Fibroblast of lung (primary cell): Measurements from ENCODE around the gene CHKA. TPM values are rescaled to one million over a fixed set of nuclear protein-coding genes. Genes with fewer than 3 reads are reported as not detected.

ENCODE experiments used
- DNase-seq, 2 donors: peaks; one replicate each; pipeline versions ENCODE4 v3.0.0 to v3.0.0-alpha.2; 2010; ENCODE audit warnings: low read depth in 2 of 2
- H2AFZ ChIP-seq: 2 replicates; pipeline ENCODE4 v1.5.1; 2012; ENCODE audit warnings: low read length, control low read depth, inconsistent platforms
- H3K27ac ChIP-seq: 2 replicates; pipeline ENCODE4 v1.5.1; 2011; ENCODE audit warnings: low read length, control low read depth; ENCODE audit not compliant: insufficient read depth
- H3K27me3 ChIP-seq: 2 replicates; pipeline ENCODE4 v1.5.1; 2011; ENCODE audit warnings: mild to moderate bottlenecking, low read length; ENCODE audit not compliant: control insufficient read depth, insufficient read depth
- H3K36me3 ChIP-seq: 2 replicates; pipeline ENCODE4 v1.5.1; 2011; ENCODE audit warnings: low read length; ENCODE audit not compliant: control insufficient read depth, insufficient read depth
- H3K4me1 ChIP-seq: 2 replicates; pipeline ENCODE4 v1.5.1; 2011; ENCODE audit warnings: low read length; ENCODE audit not compliant: control insufficient read depth, insufficient read depth; ENCODE audit errors: extremely low read depth
- H3K4me2 ChIP-seq: 2 replicates; pipeline ENCODE4 v1.5.1; 2011; ENCODE audit warnings: low read length, control low read depth; ENCODE audit not compliant: insufficient read depth; ENCODE audit errors: extremely low read depth
- H3K4me3 ChIP-seq, 4 experiments: fragments of 200-600 bp in 1 of 4; sonication (generic) in 1 of 4; replicated peaks in 1 of 4; 2 replicates each; pipeline ENCODE4 v1.5.1; 2011 to 2016; ENCODE audit warnings: low read length in 4 of 4, low read depth in 3 of 4, mild to moderate bottlenecking in 3 of 4, control low read depth in 2 of 4, inconsistent platforms in 1 of 4, mixed read lengths in 1 of 4; ENCODE audit not compliant: insufficient read depth in 1 of 4; ENCODE audit errors: control extremely low read depth in 1 of 4
- H3K79me2 ChIP-seq: 2 replicates; pipeline ENCODE4 v1.5.1; 2012; ENCODE audit warnings: mild to moderate bottlenecking, low read length, inconsistent platforms; ENCODE audit not compliant: control insufficient read depth, insufficient read depth
- H3K9ac ChIP-seq: 2 replicates; pipeline ENCODE4 v1.5.1; 2011; ENCODE audit warnings: mild to moderate bottlenecking, low read length, control low read depth; ENCODE audit not compliant: insufficient read depth
- H3K9me3 ChIP-seq: 2 replicates; pipeline ENCODE4 v1.5.1; 2012; ENCODE audit warnings: low read depth, low read length; ENCODE audit not compliant: control insufficient read depth, insufficient read depth
- H4K20me1 ChIP-seq: 2 replicates; pipeline ENCODE4 v1.5.1; 2011; ENCODE audit warnings: low read length; ENCODE audit not compliant: control insufficient read depth, insufficient read depth; ENCODE audit errors: extremely low read depth
- CTCF ChIP-seq, 2 donors: IDR thresholded peaks in 1 of 2; conservative IDR thresholded peaks in 1 of 2; 1 replicate in 1 of 2; 2 replicates in 1 of 2; pipeline ENCODE4 v1.5.1; 2011 to 2012; ENCODE audit warnings: low read length in 2 of 2, control low read depth in 1 of 2, inconsistent platforms in 1 of 2, low read depth in 1 of 2, mild to moderate bottlenecking in 1 of 2
- EZH2 ChIP-seq: IDR thresholded peaks from 2 replicates; pipeline ENCODE4 v1.5.1; 2012; ENCODE audit warnings: low read length, control low read depth, mild to moderate bottlenecking; ENCODE audit errors: missing control alignments
- polyA plus RNA-seq, 2 donors: library from polyadenylated mRNA; depleted of rRNA in 1 of 2; stranded (reverse) in 1 of 2; unstranded in 1 of 2; fragments of >200 nt; gene quantifications; 2 replicates each; pipeline ENCODE4 v1.2.1, GENCODE V29; 2011 to 2012; ENCODE audit warnings: missing spikeins in 1 of 2
- total RNA-seq: library from RNA; depleted of rRNA; stranded (reverse); fragments of >200 nt; gene quantifications from 2 replicates; pipeline ENCODE4 v1.2.1, GENCODE V29; 2014

The CHKA gene
- total and polyA plus RNA-seq, 2 donors (not counting 1 experiment from before 2014, with no cell fraction given) = 7.2 to 8.4 TPM

GRCh38 chr11:68148879-68149278 lies 27.7 kb upstream of the CHKA start:
- Histone ChIP-seq H4K20me1 (peaks cover 2% of the 10 kb centered on the region), H3K4me1 (no peaks in the 10 kb centered on the region), H3K36me3 (no peaks in the 10 kb centered on the region), H3K9me3 (no peaks in the 10 kb centered on the region), H3K4me2 (no peak overlapping the region), H3K27ac (no peak overlapping the region), H3K79me2 (no peaks in the 10 kb centered on the region), H2AFZ (no peak overlapping the region), H3K9ac (no peak overlapping the region), H3K4me3 (no peak overlapping the region), H3K27me3 (no peaks in the 10 kb centered on the region)
- TF ChIP-seq CTCF (conservative IDR thresholded peaks at IDR 0.05 in 1 of 2, IDR thresholded peaks at IDR 0.05 in 1 of 2; ENCODE audit: low read depth in 1 of 2, low read length in 2 of 2) (no peak), EZH2 (no peak)
- DNase-seq = no peak

DNA sequence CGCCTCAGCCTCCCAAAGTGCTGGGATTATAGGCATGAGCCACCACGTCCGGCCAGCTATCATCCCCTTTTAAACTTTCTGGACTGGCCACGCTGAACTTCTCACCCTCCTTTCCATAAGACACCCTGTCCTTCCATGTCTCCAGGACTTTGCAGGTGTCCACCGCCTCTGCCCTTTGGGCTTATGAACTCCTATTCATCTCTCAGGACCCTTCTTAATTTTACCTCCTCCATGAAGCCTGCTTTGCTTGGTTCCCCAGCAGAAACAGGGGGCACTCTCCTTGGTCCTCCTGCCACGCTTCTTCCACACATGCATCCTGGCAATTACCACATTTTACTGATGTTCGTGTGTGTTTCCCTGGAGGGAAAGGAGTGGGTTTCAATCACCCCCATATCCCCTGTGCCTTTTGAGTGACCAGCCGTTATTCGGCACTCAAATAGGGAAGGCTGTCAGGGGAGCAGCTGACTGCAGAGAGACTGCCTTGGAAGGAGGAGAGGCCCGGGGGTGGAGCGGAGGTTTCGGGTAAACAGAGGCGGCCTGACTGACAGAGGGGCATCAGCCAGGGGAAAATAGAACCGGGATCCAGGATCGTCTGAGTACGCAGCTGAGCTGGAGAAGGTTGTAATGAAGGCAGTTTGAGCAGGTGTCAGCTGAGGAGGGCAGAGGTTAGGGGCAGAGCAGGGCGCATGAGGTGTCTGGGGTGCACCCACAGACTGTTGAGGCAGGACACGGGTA lies 27.1 kb upstream of the CHKA start:
- Histone ChIP-seq H3K27me3 (no peaks in the 10 kb centered on the region), H4K20me1 (peaks cover 2% of the 10 kb centered on the region), H3K4me2 (no peak overlapping the region), H3K9me3 (no peaks in the 10 kb centered on the region), H3K9ac (no peak overlapping the region), H3K4me1 (no peaks in the 10 kb centered on the region), H3K27ac (no peak overlapping the region), H3K79me2 (no peaks in the 10 kb centered on the region), H2AFZ (no peak overlapping the region), H3K36me3 (no peaks in the 10 kb centered on the region), H3K4me3 (no peak overlapping the region)
- no peak for DNase-seq
- TF ChIP-seq CTCF (conservative IDR thresholded peaks at IDR 0.05 in 1 of 2, IDR thresholded peaks at IDR 0.05 in 1 of 2; ENCODE audit: low read depth in 1 of 2, low read length in 2 of 2) (no peak), EZH2 (no peak)

DNA sequence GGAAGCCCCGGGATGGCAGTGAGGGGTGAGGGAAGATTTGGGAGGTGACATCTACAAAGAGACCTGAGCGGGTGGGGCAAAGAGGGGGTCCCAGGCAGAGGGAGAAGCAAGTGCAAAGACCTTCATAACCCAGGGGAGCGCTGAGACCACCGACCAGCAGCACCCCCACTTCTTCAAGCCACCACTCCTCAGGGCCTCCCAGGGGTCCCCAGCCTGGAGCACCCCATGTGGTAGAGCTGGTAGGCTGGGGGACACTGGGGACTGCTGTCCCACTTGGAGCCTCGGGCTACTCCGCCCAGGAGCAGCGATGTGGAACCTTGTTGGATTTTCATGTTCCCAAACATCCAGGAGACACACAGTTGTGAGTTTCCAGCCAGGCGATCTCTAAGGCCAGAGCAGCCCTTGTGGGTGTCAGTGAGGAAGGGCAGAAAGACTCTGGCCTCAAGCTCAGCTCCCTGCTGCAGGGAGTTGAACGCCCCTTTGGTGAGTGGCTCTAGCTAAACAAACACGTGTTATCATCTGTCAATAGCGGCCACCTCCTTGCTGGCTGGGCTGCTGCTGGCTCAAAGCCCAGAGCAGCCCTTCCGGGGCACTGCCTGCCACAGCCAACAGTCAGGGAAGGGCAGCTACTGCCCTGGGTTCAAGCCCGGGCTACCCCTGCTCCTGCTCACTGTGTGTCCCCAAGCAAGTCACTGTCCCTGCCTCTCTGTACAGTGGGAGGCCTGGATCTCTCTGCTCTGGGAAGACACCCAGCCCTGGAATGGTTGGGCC lies 25.7 kb upstream of the CHKA start:
- Histone ChIP-seq H3K4me2 (no peak overlapping the region), H3K9me3 (no peaks in the 10 kb centered on the region), H2AFZ (no peak overlapping the region), H3K36me3 (no peaks in the 10 kb centered on the region), H3K27me3 (no peaks in the 10 kb centered on the region), H3K9ac (no peak overlapping the region), H3K79me2 (no peaks in the 10 kb centered on the region), H3K4me1 (no peaks in the 10 kb centered on the region), H4K20me1 (peaks cover 2% of the 10 kb centered on the region), H3K4me3 (no peak overlapping the region), H3K27ac (no peak overlapping the region)
- TF ChIP-seq EZH2 (no peak), CTCF (conservative IDR thresholded peaks at IDR 0.05 in 1 of 2, IDR thresholded peaks at IDR 0.05 in 1 of 2; ENCODE audit: low read depth in 1 of 2, low read length in 2 of 2) (no peak)
- DNase-seq = peak; percentile 39 to 47
